Lung (tissue), 4 donors: ENCODE measurements around the gene AIMP1. TPM values are rescaled to one million over a fixed set of nuclear protein-coding genes. Genes with fewer than 3 reads are reported as not detected.

Source experiments
- polyA plus RNA-seq, 2 donors: library from polyadenylated mRNA; stranded (reverse); fragments of 200-250 nt; gene quantifications; one replicate each; pipeline ENCODE4 v1.2.1, GENCODE V29; 2013
- total RNA-seq, 2 donors: library from RNA; depleted of rRNA in 1 of 2; stranded (reverse); fragments of >200 nt in 1 of 2; gene quantifications; one replicate each; pipeline ENCODE4 v1.2.1, GENCODE V29; 2014 to 2021
- donor health status: Bipolar disorder and iron deficiency.
- donor health status: healthy.
- donor health status: DM: yes; HTN: yes; CAD: no.

AIMP1 gene
- total and polyA plus RNA-seq, 4 donors = 28.7 to 40.7 (median 30.1) TPM

Other genes with a start within 250 kb of the AIMP1 start
- gene TBCK, start 341 bp upstream of the AIMP1 start, total RNA-seq = 10 to 100 TPM; 29.7 to 71.2 TPM
- gene TBCK, start 341 bp upstream of the AIMP1 start, polyA plus RNA-seq = 1 to 10 TPM; 6.7 to 7.6 TPM
- gene GIMD1, start 52.2 kb downstream of the AIMP1 start, total RNA-seq = not detected
- not detected for gene GIMD1, start 52.2 kb downstream of the AIMP1 start, polyA plus RNA-seq